Breast epithelium (tissue), 3 donors: ENCODE data around the gene AACS.

Experiments
- POLR2A ChIP-seq: fragments of 450-650 bp; IDR thresholded peaks from one replicate; pipeline ENCODE4 v1.6.1; 2016; ENCODE audit warnings: antibody characterized with exemption, mild to moderate bottlenecking, moderate library complexity
- POLR2AphosphoS5 ChIP-seq, 3 donors: sonication (generic); formaldehyde crosslinking; IDR thresholded peaks; one replicate each; pipeline ENCODE4 v1.6.1; 2017; ENCODE audit warnings: antibody characterized with exemption in 3 of 3
- TF ChIP-seq, protein P1 (sequence below), 3 donors: fragments of 450-650 bp; IDR thresholded peaks; one replicate each; pipeline ENCODE4 v1.5.1; 2016 to 2017; ENCODE audit warnings: antibody characterized with exemption in 3 of 3, mild to moderate bottlenecking in 3 of 3, moderate library complexity in 3 of 3

DNA sequence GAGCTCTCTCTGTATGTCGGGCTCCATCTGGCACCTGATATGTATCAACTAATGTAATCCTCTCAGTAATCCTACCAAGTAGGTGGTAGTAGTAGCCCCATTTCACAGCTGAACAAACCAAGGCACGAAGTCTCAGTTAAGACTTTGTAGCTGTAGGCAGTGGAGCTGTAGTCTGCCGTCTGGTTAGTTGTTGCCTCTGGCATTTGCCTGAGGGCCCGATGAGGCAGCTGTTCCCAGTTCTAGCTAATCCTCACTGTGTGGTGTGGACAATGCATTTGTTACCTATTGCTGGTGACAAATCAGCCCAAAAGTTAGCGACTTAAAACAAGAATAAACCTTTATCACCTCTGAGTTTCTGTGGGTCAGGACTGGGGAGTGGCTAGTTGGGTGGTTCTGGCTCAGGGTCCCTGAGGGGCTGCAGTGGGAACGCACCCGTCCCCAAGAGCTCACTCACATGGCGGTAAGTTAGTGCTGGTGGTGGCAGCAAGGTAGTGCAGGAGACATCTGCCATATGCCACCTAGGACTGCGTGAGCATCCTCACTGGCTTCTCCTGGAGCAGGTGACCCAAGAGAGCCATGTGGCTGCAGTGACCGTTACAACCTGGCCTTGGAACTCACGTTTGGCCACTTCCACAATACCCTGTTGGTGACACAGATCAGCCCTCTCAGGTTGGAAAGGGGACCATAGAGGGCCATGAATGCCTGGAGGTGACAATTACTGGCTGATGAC, 5.6 kb downstream of the AACS start:
- TF ChIP-seq, protein P1, sequence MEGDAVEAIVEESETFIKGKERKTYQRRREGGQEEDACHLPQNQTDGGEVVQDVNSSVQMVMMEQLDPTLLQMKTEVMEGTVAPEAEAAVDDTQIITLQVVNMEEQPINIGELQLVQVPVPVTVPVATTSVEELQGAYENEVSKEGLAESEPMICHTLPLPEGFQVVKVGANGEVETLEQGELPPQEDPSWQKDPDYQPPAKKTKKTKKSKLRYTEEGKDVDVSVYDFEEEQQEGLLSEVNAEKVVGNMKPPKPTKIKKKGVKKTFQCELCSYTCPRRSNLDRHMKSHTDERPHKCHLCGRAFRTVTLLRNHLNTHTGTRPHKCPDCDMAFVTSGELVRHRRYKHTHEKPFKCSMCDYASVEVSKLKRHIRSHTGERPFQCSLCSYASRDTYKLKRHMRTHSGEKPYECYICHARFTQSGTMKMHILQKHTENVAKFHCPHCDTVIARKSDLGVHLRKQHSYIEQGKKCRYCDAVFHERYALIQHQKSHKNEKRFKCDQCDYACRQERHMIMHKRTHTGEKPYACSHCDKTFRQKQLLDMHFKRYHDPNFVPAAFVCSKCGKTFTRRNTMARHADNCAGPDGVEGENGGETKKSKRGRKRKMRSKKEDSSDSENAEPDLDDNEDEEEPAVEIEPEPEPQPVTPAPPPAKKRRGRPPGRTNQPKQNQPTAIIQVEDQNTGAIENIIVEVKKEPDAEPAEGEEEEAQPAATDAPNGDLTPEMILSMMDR (IDR thresholded peaks at IDR 0.05) = no peak
- TF ChIP-seq POLR2AphosphoS5 (IDR thresholded peaks at IDR 0.05) (no peak), POLR2A (no peak)
